Kidney epithelial cell (primary cell): ENCODE results near the gene HES2. TPM values are rescaled to one million over a fixed set of nuclear protein-coding genes. Genes with fewer than 3 reads are reported as not detected.
"Not testable (repeated sequence)": the region's sequence is repeated elsewhere in the genome, so short reads cannot be mapped to it uniquely, and the experiment has no call there.

Experiments used
- DNase-seq: peaks from one replicate; pipeline ENCODE4 v3.0.0-alpha.2; 2010; ENCODE audit warnings: low read depth
- H3K27me3 ChIP-seq: 2 replicates; pipeline ENCODE4 v1.6.0; 2011; ENCODE audit warnings: low read length; ENCODE audit not compliant: control insufficient read depth, insufficient read depth
- H3K36me3 ChIP-seq: 2 replicates; pipeline ENCODE4 v1.5.1; 2011; ENCODE audit warnings: low read length; ENCODE audit not compliant: control insufficient read depth, insufficient read depth
- H3K4me3 ChIP-seq: 2 replicates; pipeline ENCODE4 v1.5.1; 2011; ENCODE audit warnings: low read depth, mild to moderate bottlenecking, control low read depth, low read length
- total RNA-seq: library from RNA; depleted of rRNA; stranded (reverse); fragments of >200 nt; gene quantifications from 2 replicates; pipeline ENCODE4 v1.2.3, GENCODE V29; 2015
- TF ChIP-seq, protein P1 (sequence below): IDR thresholded peaks from 2 replicates; pipeline ENCODE4 v1.5.1; 2011; ENCODE audit warnings: mild to moderate bottlenecking, moderate library complexity, low read length, control low read depth, inconsistent platforms; ENCODE audit not compliant: insufficient read depth, poor library complexity, severe bottlenecking

HES2 gene
- total RNA-seq, 1 donor from 2014 or later, result 15.9 TPM

DNA sequence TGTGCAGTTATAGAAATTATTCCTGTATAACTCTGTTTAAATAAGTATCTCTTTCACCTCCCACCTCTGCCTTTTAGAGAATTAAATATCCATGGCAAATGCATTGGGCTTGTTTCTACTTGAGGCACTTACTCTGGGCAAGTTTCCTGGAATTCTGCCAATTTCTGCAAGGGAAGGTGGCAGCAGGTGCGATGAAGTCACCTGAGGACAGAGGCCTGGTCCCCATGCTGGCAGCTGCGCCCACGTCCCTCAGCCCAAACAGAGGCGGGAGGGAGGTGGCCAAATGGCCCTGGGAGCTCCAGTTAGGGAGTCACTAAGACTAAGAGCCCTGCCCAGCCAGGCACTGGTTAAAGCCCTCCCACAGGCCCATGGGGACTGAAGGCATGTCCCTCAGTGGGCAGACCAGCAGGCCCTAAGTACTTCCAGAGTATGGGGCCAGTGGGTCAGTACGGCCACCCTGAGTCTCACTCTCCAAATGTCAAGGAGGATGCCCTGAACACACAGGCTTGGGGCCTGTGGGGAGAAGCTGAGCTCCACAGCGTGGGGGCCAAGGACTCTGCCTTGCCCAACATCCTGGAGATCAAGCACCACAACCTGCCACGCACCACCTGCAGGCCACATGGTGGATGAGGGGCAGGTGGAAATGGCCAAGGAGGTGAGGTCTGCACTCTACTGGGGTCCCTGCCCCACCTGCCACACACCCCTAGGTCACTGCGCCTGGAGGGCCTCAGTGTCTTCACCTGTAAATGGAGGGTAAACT lies 45.6 kb downstream of the HES2 start:
- Histone ChIP-seq H3K4me3 (no peak overlapping the region), H3K27me3 (no peaks in the 10 kb centered on the region), H3K36me3 (no peaks in the 10 kb centered on the region)
- TF ChIP-seq, protein P1, sequence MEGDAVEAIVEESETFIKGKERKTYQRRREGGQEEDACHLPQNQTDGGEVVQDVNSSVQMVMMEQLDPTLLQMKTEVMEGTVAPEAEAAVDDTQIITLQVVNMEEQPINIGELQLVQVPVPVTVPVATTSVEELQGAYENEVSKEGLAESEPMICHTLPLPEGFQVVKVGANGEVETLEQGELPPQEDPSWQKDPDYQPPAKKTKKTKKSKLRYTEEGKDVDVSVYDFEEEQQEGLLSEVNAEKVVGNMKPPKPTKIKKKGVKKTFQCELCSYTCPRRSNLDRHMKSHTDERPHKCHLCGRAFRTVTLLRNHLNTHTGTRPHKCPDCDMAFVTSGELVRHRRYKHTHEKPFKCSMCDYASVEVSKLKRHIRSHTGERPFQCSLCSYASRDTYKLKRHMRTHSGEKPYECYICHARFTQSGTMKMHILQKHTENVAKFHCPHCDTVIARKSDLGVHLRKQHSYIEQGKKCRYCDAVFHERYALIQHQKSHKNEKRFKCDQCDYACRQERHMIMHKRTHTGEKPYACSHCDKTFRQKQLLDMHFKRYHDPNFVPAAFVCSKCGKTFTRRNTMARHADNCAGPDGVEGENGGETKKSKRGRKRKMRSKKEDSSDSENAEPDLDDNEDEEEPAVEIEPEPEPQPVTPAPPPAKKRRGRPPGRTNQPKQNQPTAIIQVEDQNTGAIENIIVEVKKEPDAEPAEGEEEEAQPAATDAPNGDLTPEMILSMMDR, result no peak
- no peak for DNase-seq

DNA sequence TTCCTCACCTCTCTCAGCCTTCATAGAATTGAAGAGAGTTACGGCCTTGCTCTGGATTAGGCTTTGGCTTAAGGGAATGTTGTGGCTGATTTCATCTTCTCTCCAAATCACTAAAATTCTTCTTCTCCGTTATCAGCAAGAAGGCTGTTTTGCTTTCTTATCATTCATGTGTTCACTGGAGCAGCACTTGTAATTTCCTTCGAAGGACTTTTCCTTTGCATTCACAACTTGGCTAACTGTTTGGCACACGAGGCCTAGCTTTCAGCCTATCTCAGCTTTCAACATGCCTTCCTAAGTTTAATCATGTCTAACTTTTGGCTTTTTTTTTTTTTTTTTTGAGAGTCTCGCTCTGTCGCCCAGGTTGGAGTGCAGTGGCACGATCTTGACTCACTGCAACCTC lies 47.5 kb downstream of the HES2 start:
- H3K36me3 ChIP-seq, DNase-seq, H3K27me3 ChIP-seq, H3K4me3 ChIP-seq: not testable (repeated sequence)

DNA sequence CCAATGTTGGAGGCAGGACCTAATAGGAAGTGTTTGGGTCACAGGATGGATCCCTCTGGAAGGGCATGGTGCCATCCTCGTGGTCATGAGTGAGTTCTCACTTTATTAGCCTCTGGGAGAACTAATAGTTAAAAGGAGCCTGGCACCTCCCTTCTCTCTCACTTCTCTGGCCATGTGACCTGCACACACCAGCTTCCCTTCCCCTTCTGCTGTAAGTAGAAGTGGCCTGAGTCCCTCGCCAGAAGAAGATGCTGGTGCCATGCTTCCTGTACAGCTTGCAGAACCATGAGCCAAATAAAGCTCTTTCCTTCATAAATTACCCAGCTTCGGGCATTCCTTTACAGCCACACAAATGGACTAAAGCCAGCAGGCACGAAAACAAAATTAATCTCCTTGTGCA lies 49.7 kb downstream of the HES2 start:
- TF ChIP-seq, protein P1, result no peak
- no peaks in the 10 kb centered on the region for H3K27me3 ChIP-seq
- DNase-seq, result no peak
- H3K36me3 ChIP-seq, result no peaks in the 10 kb centered on the region
- H3K4me3 ChIP-seq, result no peak overlapping the region

DNA sequence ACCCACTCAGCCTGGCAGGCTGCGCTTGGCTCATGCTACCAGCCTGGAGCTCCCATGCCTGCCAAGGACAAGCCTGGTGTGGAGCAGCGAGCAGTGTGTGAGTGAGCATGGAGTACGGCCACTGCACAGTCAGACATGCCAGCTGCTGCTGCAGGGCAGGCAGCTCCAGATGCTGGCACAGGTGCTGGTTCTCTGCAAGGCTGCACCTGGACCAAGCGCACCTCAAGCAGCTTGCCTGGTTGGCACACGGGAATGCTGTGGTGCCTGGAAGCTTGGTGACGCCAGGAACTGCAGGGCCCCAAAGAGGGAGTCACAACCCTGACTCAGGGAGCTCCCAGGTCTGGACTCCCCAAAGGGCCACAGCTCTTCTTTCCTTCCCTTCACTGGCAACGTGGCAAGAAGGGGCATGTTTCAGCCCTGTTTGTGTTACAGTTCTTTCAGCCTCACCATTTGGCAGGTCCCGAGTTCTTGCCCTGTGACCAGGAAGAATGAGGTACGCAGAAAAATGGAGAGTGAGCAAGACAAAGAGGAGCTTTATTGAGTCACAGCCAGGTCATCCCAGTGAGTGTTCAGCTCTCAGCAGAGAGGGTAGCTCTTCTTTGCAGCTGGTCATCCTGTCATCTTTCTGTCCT lies 52.2 kb downstream of the HES2 start:
- TF ChIP-seq, protein P1, result no peak
- no peak for DNase-seq

DNA sequence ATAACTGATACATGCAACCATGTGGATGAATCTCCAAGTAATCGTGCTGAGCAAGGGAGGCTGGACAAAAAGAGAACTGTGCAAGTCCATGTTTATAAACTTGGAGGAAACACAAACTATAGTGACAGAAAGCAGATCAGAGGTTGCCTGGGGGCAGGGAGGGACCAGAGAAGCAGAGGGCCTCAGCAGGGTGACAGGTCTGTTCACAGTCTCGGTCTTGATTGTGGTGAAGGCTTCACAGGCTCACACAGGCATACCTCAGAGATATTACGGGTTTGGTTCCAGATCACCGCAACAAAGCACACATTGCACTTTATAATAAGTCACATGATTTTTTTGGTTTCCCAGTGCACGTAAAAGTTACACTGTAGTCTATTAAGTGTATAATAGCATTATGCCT lies 54.7 kb downstream of the HES2 start:
- H3K4me3 ChIP-seq, result no peak overlapping the region
- TF ChIP-seq, protein P1, result no peak
- no peak for DNase-seq
- no peaks in the 10 kb centered on the region for H3K36me3 ChIP-seq
- no peaks in the 10 kb centered on the region for H3K27me3 ChIP-seq

More for the DNA sequence above, 52.2 kb downstream of the HES2 start:
- no peaks in the 10 kb centered on the region for H3K27me3 ChIP-seq
- H3K4me3 ChIP-seq, result no peak overlapping the region
- no peaks in the 10 kb centered on the region for H3K36me3 ChIP-seq

DNA sequence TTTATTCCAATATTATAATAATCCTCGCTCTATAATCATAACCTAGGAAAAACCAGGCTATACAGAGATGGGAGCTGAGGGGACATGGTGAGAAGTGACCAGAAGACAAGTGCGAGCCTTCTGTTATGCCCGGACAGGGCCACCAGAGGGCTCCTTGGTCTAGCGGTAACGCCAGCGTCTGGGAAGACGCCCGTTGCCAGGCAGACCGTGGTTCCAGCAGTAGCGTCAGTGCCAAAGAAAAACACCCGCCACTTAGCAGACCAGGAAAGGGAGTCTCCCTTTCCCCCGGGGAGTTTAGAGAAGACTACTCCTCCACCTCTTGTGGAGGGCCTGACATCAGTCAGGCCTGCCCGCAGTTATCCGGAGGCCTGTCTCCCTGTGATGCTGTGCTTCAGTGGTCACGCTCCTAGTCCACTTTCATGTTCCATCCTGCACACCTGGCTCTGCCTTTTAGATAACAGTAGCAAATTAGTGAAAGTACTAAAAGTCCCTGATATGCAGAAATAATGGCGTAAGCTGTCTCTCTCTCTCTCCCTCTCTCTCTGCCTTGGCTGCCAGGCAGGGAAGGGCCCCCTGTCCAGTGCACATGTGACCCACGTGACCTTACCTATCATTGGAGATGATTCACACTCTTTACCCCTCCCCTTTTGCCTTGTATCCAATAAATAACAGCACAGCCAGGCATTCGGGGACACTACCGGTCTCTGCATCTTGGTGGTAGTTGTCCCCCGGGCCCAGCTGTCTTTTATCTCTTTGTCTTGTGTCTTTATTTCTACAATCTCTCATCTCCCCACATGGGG lies 56.4 kb downstream of the HES2 start:
- TF ChIP-seq, protein P1, result peak; percentile 49
- not testable (repeated sequence) for H3K4me3 ChIP-seq, DNase-seq, H3K36me3 ChIP-seq, H3K27me3 ChIP-seq
